Measurements from ENCODE around the gene IL11RA. TPM values are rescaled to one million over a fixed set of nuclear protein-coding genes. Genes with fewer than 3 reads are reported as not detected.

The IL11RA gene
- total and polyA plus RNA-seq, 9 of the 15 experiments (the other 6 are each of a cell fraction or from before 2014, with no cell fraction given) = 0.11 to 5.8 (median 2.8) TPM

DNA sequence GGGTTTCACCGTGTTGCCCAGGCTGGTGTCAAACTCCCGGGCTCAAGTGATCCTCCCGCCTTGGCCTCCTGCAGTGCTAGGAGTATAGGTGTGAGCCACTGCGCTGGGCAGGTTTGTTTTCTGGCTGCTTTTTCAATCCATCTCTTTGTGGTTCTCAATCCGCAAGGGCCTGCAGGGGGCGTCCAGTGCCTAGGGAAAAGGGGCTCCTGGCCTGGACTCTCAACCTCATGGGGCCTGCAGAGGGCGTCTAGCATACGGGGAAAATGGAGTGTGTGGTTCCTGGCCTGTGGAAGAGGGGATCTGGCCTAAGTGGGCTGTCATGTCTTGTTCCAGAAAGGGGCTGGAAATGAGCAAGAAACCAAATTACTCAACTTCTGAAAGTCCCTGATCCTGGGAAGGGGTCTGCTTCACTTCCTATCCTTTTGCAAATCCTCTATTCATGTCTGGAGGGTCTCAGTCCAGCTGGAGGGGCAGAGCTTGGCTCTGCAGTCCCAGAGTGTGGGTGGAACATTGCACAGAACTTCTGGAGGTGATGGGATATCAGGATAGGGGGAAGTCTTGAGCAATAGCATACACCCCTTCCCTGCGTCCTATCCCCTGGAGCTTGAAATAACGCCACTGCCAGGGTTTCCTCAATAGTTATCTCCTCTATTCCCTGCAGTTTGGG is 23.2 kb downstream of the IL11RA start (continued):
- TF ChIP-seq, protein P1, sequence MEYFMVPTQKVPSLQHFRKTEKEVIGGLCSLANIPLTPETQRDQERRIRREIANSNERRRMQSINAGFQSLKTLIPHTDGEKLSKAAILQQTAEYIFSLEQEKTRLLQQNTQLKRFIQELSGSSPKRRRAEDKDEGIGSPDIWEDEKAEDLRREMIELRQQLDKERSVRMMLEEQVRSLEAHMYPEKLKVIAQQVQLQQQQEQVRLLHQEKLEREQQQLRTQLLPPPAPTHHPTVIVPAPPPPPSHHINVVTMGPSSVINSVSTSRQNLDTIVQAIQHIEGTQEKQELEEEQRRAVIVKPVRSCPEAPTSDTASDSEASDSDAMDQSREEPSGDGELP (CRISPR knock-in tag; IDR thresholded peaks at IDR 0.05; ENCODE audit: borderline replicate concordance) = peak; percentile 34; the same call in 1 of the 2 replicates
- TF ChIP-seq CHCHD3 (CRISPR knock-in tag; IDR thresholded peaks at IDR 0.05) = no peak
- peak; percentile 91 for TF ChIP-seq XRCC5 (IDR thresholded peaks at IDR 0.05; ENCODE audit: low read depth, low read length)
- TF ChIP-seq KAT2B (IDR thresholded peaks at IDR 0.05; ENCODE audit: low read depth, low read length) = peak; percentile 88
- TF ChIP-seq ZBTB7A (IDR thresholded peaks at IDR 0.05; ENCODE audit: borderline replicate concordance, control insufficient read depth, low read depth, low read length) = peak; percentile 42; the same call in 1 of the 2 replicates
- no peak for TF ChIP-seq JUND (IDR thresholded peaks at IDR 0.05; ENCODE audit: borderline replicate concordance, low read depth, low read length)
- TF ChIP-seq JUND (tag; IDR thresholded peaks at IDR 0.05; ENCODE audit: borderline replicate concordance, low read depth, low read length) = no peak
- TF ChIP-seq MAFF (IDR thresholded peaks at IDR 0.05; ENCODE audit: low read length) = no peak
- TF ChIP-seq, protein P2, sequence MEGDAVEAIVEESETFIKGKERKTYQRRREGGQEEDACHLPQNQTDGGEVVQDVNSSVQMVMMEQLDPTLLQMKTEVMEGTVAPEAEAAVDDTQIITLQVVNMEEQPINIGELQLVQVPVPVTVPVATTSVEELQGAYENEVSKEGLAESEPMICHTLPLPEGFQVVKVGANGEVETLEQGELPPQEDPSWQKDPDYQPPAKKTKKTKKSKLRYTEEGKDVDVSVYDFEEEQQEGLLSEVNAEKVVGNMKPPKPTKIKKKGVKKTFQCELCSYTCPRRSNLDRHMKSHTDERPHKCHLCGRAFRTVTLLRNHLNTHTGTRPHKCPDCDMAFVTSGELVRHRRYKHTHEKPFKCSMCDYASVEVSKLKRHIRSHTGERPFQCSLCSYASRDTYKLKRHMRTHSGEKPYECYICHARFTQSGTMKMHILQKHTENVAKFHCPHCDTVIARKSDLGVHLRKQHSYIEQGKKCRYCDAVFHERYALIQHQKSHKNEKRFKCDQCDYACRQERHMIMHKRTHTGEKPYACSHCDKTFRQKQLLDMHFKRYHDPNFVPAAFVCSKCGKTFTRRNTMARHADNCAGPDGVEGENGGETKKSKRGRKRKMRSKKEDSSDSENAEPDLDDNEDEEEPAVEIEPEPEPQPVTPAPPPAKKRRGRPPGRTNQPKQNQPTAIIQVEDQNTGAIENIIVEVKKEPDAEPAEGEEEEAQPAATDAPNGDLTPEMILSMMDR (IDR thresholded peaks at IDR 0.05 in 2 of 3, conservative IDR thresholded peaks at IDR 0.05 in 1 of 3; ENCODE audit: insufficient read depth in 2 of 3, low read depth in 1 of 3, low read length in 3 of 3) = peak; percentile 85 to 99 (median 99)
- peak; percentile 40 for TF ChIP-seq HCFC1 (IDR thresholded peaks at IDR 0.05; ENCODE audit: low read depth, low read length)
- peak; percentile 72; the same call in 1 of the 2 replicates for TF ChIP-seq RB1 (IDR thresholded peaks at IDR 0.05; ENCODE audit: low read depth)
- TF ChIP-seq, protein P3, sequence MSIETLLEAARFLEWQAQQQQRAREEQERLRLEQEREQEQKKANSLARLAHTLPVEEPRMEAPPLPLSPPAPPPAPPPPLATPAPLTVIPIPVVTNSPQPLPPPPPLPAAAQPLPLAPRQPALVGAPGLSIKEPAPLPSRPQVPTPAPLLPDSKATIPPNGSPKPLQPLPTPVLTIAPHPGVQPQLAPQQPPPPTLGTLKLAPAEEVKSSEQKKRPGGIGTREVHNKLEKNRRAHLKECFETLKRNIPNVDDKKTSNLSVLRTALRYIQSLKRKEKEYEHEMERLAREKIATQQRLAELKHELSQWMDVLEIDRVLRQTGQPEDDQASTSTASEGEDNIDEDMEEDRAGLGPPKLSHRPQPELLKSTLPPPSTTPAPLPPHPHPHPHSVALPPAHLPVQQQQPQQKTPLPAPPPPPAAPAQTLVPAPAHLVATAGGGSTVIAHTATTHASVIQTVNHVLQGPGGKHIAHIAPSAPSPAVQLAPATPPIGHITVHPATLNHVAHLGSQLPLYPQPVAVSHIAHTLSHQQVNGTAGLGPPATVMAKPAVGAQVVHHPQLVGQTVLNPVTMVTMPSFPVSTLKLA (conservative IDR thresholded peaks at IDR 0.05) = 0 out of 4 replicates have a peak, but pooled peaks of 1 of the 2 experiments have one; percentile 20
